Trophoblast cell (in vitro differentiated cells and primary cell): ENCODE data around the gene MAST4.

Experiments
- DNase-seq, 2 donors: peaks; one replicate each; pipeline ENCODE4 v3.0.0-alpha.2; 2016
- H2AFZ ChIP-seq: 2 replicates; pipeline ENCODE4 v1.6.1; 2013; ENCODE audit warnings: low read length, moderate library complexity, mild to moderate bottlenecking; ENCODE audit not compliant: insufficient read depth, poor library complexity
- H2AK5ac ChIP-seq: 2 replicates; pipeline ENCODE4 v1.6.1; 2013; ENCODE audit warnings: mild to moderate bottlenecking, low read length
- H2BK120ac ChIP-seq: 2 replicates; pipeline ENCODE4 v1.6.1; 2013; ENCODE audit warnings: low read length, mild to moderate bottlenecking, moderate library complexity; ENCODE audit not compliant: insufficient read depth, poor library complexity
- H2BK12ac ChIP-seq: 2 replicates; pipeline ENCODE4 v1.6.1; 2013; ENCODE audit warnings: mild to moderate bottlenecking, low read length, moderate library complexity
- H2BK5ac ChIP-seq: 2 replicates; pipeline ENCODE4 v1.6.1; 2013; ENCODE audit warnings: low read length, low read depth, moderate library complexity, mild to moderate bottlenecking; ENCODE audit not compliant: poor library complexity
- H3K14ac ChIP-seq: 2 replicates; pipeline ENCODE4 v1.6.1; 2013; ENCODE audit warnings: mild to moderate bottlenecking, low read length
- H3K18ac ChIP-seq: 2 replicates; pipeline ENCODE4 v1.6.1; 2013; ENCODE audit warnings: mild to moderate bottlenecking, low read length
- H3K23ac ChIP-seq: 2 replicates; pipeline ENCODE4 v1.6.1; 2013; ENCODE audit warnings: low read length
- H3K27ac ChIP-seq: 2 replicates; pipeline ENCODE4 v1.5.1; 2013; ENCODE audit warnings: low read depth, mild to moderate bottlenecking, inconsistent platforms, low read length, moderate library complexity
- H3K27me3 ChIP-seq: 2 replicates; pipeline ENCODE4 v1.6.1; 2013; ENCODE audit warnings: inconsistent platforms, mild to moderate bottlenecking, low read length, moderate library complexity; ENCODE audit not compliant: insufficient read depth
- H3K36me3 ChIP-seq, 2 experiments: 1 replicate in 1 of 2; 2 replicates in 1 of 2; pipeline ENCODE4 v1.6.1; 2013; ENCODE audit warnings: low read length in 2 of 2, mild to moderate bottlenecking in 2 of 2, moderate library complexity in 1 of 2; ENCODE audit not compliant: insufficient read depth in 2 of 2, control insufficient read depth in 1 of 2
- H3K4ac ChIP-seq: 2 replicates; pipeline ENCODE4 v1.6.1; 2013; ENCODE audit warnings: low read depth, mild to moderate bottlenecking, low read length, moderate library complexity
- H3K4me1 ChIP-seq, 2 experiments: 1 replicate in 1 of 2; 2 replicates in 1 of 2; pipeline ENCODE4 v1.6.1; 2013; ENCODE audit warnings: low read length in 2 of 2, mild to moderate bottlenecking in 2 of 2, moderate library complexity in 1 of 2; ENCODE audit not compliant: insufficient read depth in 2 of 2, control insufficient read depth in 1 of 2
- H3K4me2 ChIP-seq: 2 replicates; pipeline ENCODE4 v1.6.1; 2013; ENCODE audit warnings: inconsistent platforms, mild to moderate bottlenecking, low read length, moderate library complexity
- H3K4me3 ChIP-seq: 2 replicates; pipeline ENCODE4 v1.5.1; 2013; ENCODE audit warnings: mild to moderate bottlenecking, low read depth, low read length, inconsistent platforms
- H3K79me1 ChIP-seq: one replicate; pipeline ENCODE4 v1.6.1; 2013; ENCODE audit warnings: low read length
- H3K79me2 ChIP-seq: 2 replicates; pipeline ENCODE4 v1.6.1; 2013; ENCODE audit warnings: low read length, mild to moderate bottlenecking; ENCODE audit not compliant: control insufficient read depth, insufficient read depth, poor library complexity
- H3K9ac ChIP-seq: 2 replicates; pipeline ENCODE4 v1.6.1; 2013; ENCODE audit warnings: mild to moderate bottlenecking, low read length
- H3K9me3 ChIP-seq: 2 replicates; pipeline ENCODE4 v1.6.1; 2013; ENCODE audit warnings: low read depth, mild to moderate bottlenecking, control low read depth, inconsistent platforms, low read length; ENCODE audit not compliant: insufficient read depth
- H4K12ac ChIP-seq: 2 replicates; pipeline ENCODE4 v1.6.1; 2013; ENCODE audit warnings: low read depth, mild to moderate bottlenecking, low read length, moderate library complexity
- H4K8ac ChIP-seq: 2 replicates; pipeline ENCODE4 v1.6.1; 2013; ENCODE audit warnings: low read depth, mild to moderate bottlenecking, low read length, moderate library complexity
- H4K91ac ChIP-seq: one replicate; pipeline ENCODE4 v1.6.1; 2013; ENCODE audit warnings: low read depth, mild to moderate bottlenecking, low read length, moderate library complexity
- WGBS: extraction: QIAGEN DNeasy Blood & Tissue Kit; methylation state at CpG from one replicate; pipeline ENCODE4 v1.1.7; 2013; ENCODE audit warnings: missing lambda C conversion rate; ENCODE audit not compliant: insufficient read length, insufficient coverage; ENCODE audit errors: extremely low coverage; 5-methylcytosine and 5-hydroxymethylcytosine counted together

Gene MAST4

GRCh38 chr5:66560371-66560770 is 35.8 kb upstream of the MAST4 start:
- Histone ChIP-seq H3K4me1 (no peaks in the 10 kb centered on the region), H3K18ac (no peak overlapping the region), H3K4me2 (no peak overlapping the region), H3K4ac (no peak overlapping the region), H3K79me2 (no peaks in the 10 kb centered on the region), H2AK5ac (no peak overlapping the region), H2AFZ (no peak overlapping the region), H2BK5ac (no peak overlapping the region), H3K4me3 (no peak overlapping the region), H3K14ac (no peak overlapping the region), H4K91ac (no peak overlapping the region), H4K8ac (no peak overlapping the region), H3K79me1 (no peaks in the 10 kb centered on the region), H3K23ac (no peak overlapping the region), H3K9ac (no peak overlapping the region), H2BK120ac (no peak overlapping the region), H2BK12ac (no peak overlapping the region), H3K27me3 (no peaks in the 10 kb centered on the region), H3K27ac (no peak overlapping the region), H3K9me3 (no peaks in the 10 kb centered on the region), H3K36me3 (no peaks in the 10 kb centered on the region), H4K12ac (no peak overlapping the region)
- no CpG with 5 or more reads among the region's 4 CpGs for WGBS
- DNase-seq = no peak

DNA sequence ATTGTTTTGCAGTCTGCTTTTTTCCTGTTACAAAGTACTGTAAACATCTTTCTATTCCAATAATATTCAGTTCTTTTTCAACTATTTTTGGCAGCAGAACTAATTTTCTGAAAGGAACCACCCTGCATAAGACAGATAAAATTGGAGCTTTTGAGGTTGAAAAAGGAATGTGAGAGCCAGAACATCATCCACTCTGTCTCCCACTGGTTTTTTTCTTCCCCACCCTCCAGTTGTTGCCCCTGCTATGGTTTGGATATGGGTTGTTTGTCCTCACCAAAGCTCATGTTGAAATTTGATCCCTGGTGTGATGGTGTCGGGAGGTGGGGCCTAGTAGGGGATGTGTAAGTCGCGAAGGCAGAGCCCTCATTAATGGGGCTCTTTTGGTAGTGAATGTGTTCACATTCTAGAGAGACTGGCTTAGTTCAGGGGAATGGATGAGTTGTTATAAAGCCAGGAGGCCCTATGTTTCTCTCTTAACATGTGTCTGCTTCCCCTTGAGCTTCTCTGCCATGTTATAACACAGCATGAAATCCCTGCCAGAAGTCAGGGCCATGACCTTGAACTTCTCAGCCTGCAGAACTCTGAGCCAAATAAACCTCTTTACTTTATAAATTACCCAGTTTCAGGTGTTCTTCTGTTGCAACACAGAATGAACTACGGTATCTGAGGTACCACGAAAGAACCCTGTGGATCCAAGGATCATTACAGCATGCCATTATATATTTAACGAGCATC is 34.8 kb upstream of the MAST4 start:
- H2BK5ac ChIP-seq = no peak overlapping the region
- H3K79me1 ChIP-seq = no peaks in the 10 kb centered on the region
- no peak overlapping the region for H4K91ac ChIP-seq
- no peak overlapping the region for H3K27ac ChIP-seq
- no peak overlapping the region for H4K12ac ChIP-seq
- no peak overlapping the region for H3K14ac ChIP-seq
- H3K9ac ChIP-seq = no peak overlapping the region
- no peak overlapping the region for H2BK12ac ChIP-seq
- no peak overlapping the region for H2BK120ac ChIP-seq
- H2AK5ac ChIP-seq = no peak overlapping the region
- no CpG with 5 or more reads among the region's 6 CpGs for WGBS
- H3K79me2 ChIP-seq = no peaks in the 10 kb centered on the region
- no peaks in the 10 kb centered on the region for H3K27me3 ChIP-seq
- no peak overlapping the region for H3K4me2 ChIP-seq
- H3K4me1 ChIP-seq = no peaks in the 10 kb centered on the region
- DNase-seq = no peak
- H3K18ac ChIP-seq = no peak overlapping the region
- no peak overlapping the region for H4K8ac ChIP-seq
- no peaks in the 10 kb centered on the region for H3K9me3 ChIP-seq
- H3K4me3 ChIP-seq = no peak overlapping the region
- no peak overlapping the region for H2AFZ ChIP-seq
- H3K23ac ChIP-seq = no peak overlapping the region
- H3K4ac ChIP-seq = no peak overlapping the region
- H3K36me3 ChIP-seq = no peaks in the 10 kb centered on the region

DNA sequence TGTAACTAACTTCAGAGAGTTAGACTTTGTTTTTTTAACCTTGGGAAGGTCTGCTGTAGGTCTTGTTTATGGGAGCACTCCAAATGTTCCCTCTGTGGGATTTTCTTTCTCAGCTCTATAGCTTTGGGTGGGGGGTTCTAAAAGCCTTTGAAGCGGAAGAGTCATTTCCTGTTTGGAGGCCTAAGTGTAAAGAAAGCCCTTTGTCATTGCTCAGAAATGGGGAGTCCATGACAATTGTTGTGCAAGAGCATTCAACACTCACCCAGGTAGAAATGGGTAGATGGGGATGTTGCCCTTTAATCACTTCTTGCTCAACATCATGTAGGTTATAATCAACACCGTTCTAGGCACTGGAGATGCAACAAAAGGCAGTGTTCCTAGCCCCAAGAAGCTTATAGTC is 30.3 kb upstream of the MAST4 start:
- no peak overlapping the region for H3K18ac ChIP-seq
- no peak overlapping the region for H4K12ac ChIP-seq
- no peaks in the 10 kb centered on the region for H3K9me3 ChIP-seq
- H3K36me3 ChIP-seq = no peaks in the 10 kb centered on the region
- H4K8ac ChIP-seq = no peak overlapping the region
- no peak overlapping the region for H2AK5ac ChIP-seq
- H3K4me1 ChIP-seq = no peaks in the 10 kb centered on the region
- H3K23ac ChIP-seq = no peak overlapping the region
- H2AFZ ChIP-seq = no peak overlapping the region
- H2BK5ac ChIP-seq = no peak overlapping the region
- H3K4me3 ChIP-seq = no peak overlapping the region
- no peak overlapping the region for H3K27ac ChIP-seq
- no peak overlapping the region for H4K91ac ChIP-seq
- no peak overlapping the region for H2BK120ac ChIP-seq
- H3K14ac ChIP-seq = no peak overlapping the region
- H3K79me2 ChIP-seq = no peaks in the 10 kb centered on the region
- no peak overlapping the region for H3K9ac ChIP-seq
- H3K4me2 ChIP-seq = no peak overlapping the region
- H3K79me1 ChIP-seq = no peaks in the 10 kb centered on the region
- no peaks in the 10 kb centered on the region for H3K27me3 ChIP-seq
- H3K4ac ChIP-seq = no peak overlapping the region
- DNase-seq = no peak
- H2BK12ac ChIP-seq = no peak overlapping the region
- no CpG with 5 or more reads among the region's 2 CpGs for WGBS

- no peaks in the 10 kb centered on the region for H3K27me3 ChIP-seq
- no peak overlapping the region for H3K4ac ChIP-seq
- no peak overlapping the region for H3K4me3 ChIP-seq
- no peak for DNase-seq
- no peak overlapping the region for H3K27ac ChIP-seq
- H3K18ac ChIP-seq = no peak overlapping the region
- H3K14ac ChIP-seq = no peak overlapping the region
- H3K36me3 ChIP-seq = no peaks in the 10 kb centered on the region
- H2AK5ac ChIP-seq = no peak overlapping the region
- H2BK12ac ChIP-seq = no peak overlapping the region
- no CpG with 5 or more reads among the region's 3 CpGs for WGBS
- no peak overlapping the region for H2BK5ac ChIP-seq
- H3K9me3 ChIP-seq = no peaks in the 10 kb centered on the region
- H3K4me1 ChIP-seq = peaks cover 2 to 3% of the 10 kb centered on the region in 2 experiments
- H4K91ac ChIP-seq = no peak overlapping the region
- H3K79me1 ChIP-seq = no peaks in the 10 kb centered on the region
- H4K8ac ChIP-seq = no peak overlapping the region
- H3K79me2 ChIP-seq = no peaks in the 10 kb centered on the region
- no peak overlapping the region for H3K23ac ChIP-seq
- no peak overlapping the region for H3K4me2 ChIP-seq
- no peak overlapping the region for H4K12ac ChIP-seq
- no peak overlapping the region for H2AFZ ChIP-seq
- H3K9ac ChIP-seq = no peak overlapping the region
- H2BK120ac ChIP-seq = no peak overlapping the region
Observed at GRCh38 chr5:66567474-66567873, 28.7 kb upstream of the MAST4 start.
